ENCODE results near the gene ADRA1B. TPM values are rescaled to one million over a fixed set of nuclear protein-coding genes. Genes with fewer than 3 reads are reported as not detected.

The ADRA1B gene
- total and polyA plus RNA-seq, 10 of the 15 experiments (the other 5 are each of a cell fraction or from before 2014, with no cell fraction given): 0.04 TPM; not detected in 9

GRCh38 chr5:159969966-159970365 is 53.7 kb downstream of the ADRA1B start:
- FAIRE-seq: no peak
- Histone ChIP-seq H3K9me3 (replicated peaks; ENCODE audit: control insufficient read depth, insufficient read depth, low read length) (no peaks in the 10 kb centered on the region), H3K4me1 (ENCODE audit: control insufficient read depth, insufficient read depth, low read length) (no peaks in the 10 kb centered on the region), H3K4me3 (no peak overlapping the region), H3K27me3 (replicated peaks in 1 of 2; ENCODE audit: control insufficient read depth in 2 of 2, insufficient read depth in 2 of 2, low read length in 1 of 2) (peaks cover 10 to 20% of the 10 kb centered on the region in 2 experiments), H4K20me1 (ENCODE audit: control insufficient read depth, insufficient read depth) (no peaks in the 10 kb centered on the region), H3K27ac (ENCODE audit: control insufficient read depth, insufficient read depth) (no peak overlapping the region), H3K9ac (ENCODE audit: control insufficient read depth, insufficient read depth, low read length) (no peak overlapping the region), H2AFZ (ENCODE audit: control insufficient read depth, low read depth, low read length) (no peak overlapping the region), H3K36me3 (ENCODE audit: control insufficient read depth in 2 of 2, insufficient read depth in 2 of 2, low read length in 1 of 2) (no peaks in the 10 kb centered on the region), H3K79me2 (ENCODE audit: control insufficient read depth, insufficient read depth, low read length) (no peaks in the 10 kb centered on the region), H3K4me2 (ENCODE audit: control insufficient read depth, insufficient read depth) (no peak overlapping the region)
- DNase-seq (ENCODE audit: low read depth, low spot score): no peak
- TF ChIP-seq CHD2 (IDR thresholded peaks at IDR 0.05; ENCODE audit: borderline replicate concordance, low read depth, low read length) (no peak), HCFC1 (IDR thresholded peaks at IDR 0.05; ENCODE audit: low read length) (no peak), TCF12 (IDR thresholded peaks at IDR 0.05; ENCODE audit: low read depth, low read length) (no peak), SMC3 (IDR thresholded peaks at IDR 0.05; ENCODE audit: borderline replicate concordance, low read length) (no peak), JUND (IDR thresholded peaks at IDR 0.05; ENCODE audit: low read depth, low read length) (no peak), MTA3 (IDR thresholded peaks at IDR 0.05; ENCODE audit: borderline replicate concordance, low read length) (no peak)
- no peak for ATAC-seq
- in situ Hi-C loops (cut with MboI) (no loop called here), intact Hi-C loops (cut with micrococcal nuclease; ENCODE audit: unreplicated experiment) (loop anchor here (5.0 kb wide), 2 partner anchors 683 to 813 kb away; no protein-coding TSS in a partner anchor)
- CTCF ChIA-PET: interaction anchor here (0.6 to 0.9 kb wide), 2 partner anchors 50 to 532 kb away, joined by 3 read pairs; no protein-coding TSS in a partner anchor
- SMC1A ChIA-PET (ENCODE audit: uncharacterized antibody, unreplicated experiment): interaction anchor here (0.6 kb wide), 2 partner anchors 638 to 1192 kb away, joined by 3 to 5 read pairs; no protein-coding TSS in a partner anchor
- POLR2A ChIA-PET: no interaction called here
- BruUV-seq (replicated peaks): no TSS peak
- RAD21 ChIA-PET (ENCODE audit: unreplicated experiment): interaction anchor here (0.9 kb wide), 1 partner anchor 525 kb away, joined by 3 read pairs; no protein-coding TSS in a partner anchor

GRCh38 chr5:159971038-159971437 is 54.8 kb downstream of the ADRA1B start:
- no peak for DNase-seq (ENCODE audit: low read depth, low spot score)
- Histone ChIP-seq H3K27me3 (replicated peaks in 1 of 2; ENCODE audit: control insufficient read depth in 2 of 2, insufficient read depth in 2 of 2, low read length in 1 of 2) (peaks cover 10 to 20% of the 10 kb centered on the region in 2 experiments), H3K4me2 (ENCODE audit: control insufficient read depth, insufficient read depth) (no peak overlapping the region), H3K4me1 (ENCODE audit: control insufficient read depth, insufficient read depth, low read length) (no peaks in the 10 kb centered on the region), H3K9ac (ENCODE audit: control insufficient read depth, insufficient read depth, low read length) (no peak overlapping the region), H3K9me3 (replicated peaks; ENCODE audit: control insufficient read depth, insufficient read depth, low read length) (no peaks in the 10 kb centered on the region), H3K79me2 (ENCODE audit: control insufficient read depth, insufficient read depth, low read length) (no peaks in the 10 kb centered on the region), H4K20me1 (ENCODE audit: control insufficient read depth, insufficient read depth) (no peaks in the 10 kb centered on the region; the same call in 1 of the 2 replicates), H3K27ac (ENCODE audit: control insufficient read depth, insufficient read depth) (no peak overlapping the region), H3K4me3 (no peak overlapping the region), H3K36me3 (ENCODE audit: control insufficient read depth in 2 of 2, insufficient read depth in 2 of 2, low read length in 1 of 2) (no peaks in the 10 kb centered on the region), H2AFZ (ENCODE audit: control insufficient read depth, low read depth, low read length) (no peak overlapping the region)
- ChIA-PET CTCF (no interaction called here), SMC1A (ENCODE audit: uncharacterized antibody, unreplicated experiment) (no interaction called here), RAD21 (ENCODE audit: unreplicated experiment) (interaction anchor here (0.9 kb wide), 1 partner anchor 526 kb away, joined by 3 read pairs; no protein-coding TSS in a partner anchor), POLR2A (no interaction called here)
- WGBS (ENCODE audit: insufficient coverage, insufficient replicate concordance, low lambda C conversion rate, missing lambda C conversion rate): 54% methylated on average over 4 of the region's 4 CpGs
- intact Hi-C loops (cut with micrococcal nuclease; ENCODE audit: unreplicated experiment) (no loop called here), in situ Hi-C loops (cut with MboI) (no loop called here)
- BruUV-seq (replicated peaks): no TSS peak
- no peak for ATAC-seq
- no peak for FAIRE-seq
- no peak for TF ChIP-seq SMAD1 (IDR thresholded peaks at IDR 0.05; ENCODE audit: low read depth, partially characterized antibody)
- TF ChIP-seq IRF3 (IDR thresholded peaks at IDR 0.05): no peak
- TF ChIP-seq PAX8 (IDR thresholded peaks at IDR 0.05): no peak
- TF ChIP-seq ZNF592 (IDR thresholded peaks at IDR 0.05): no peak
- TF ChIP-seq ZSCAN29 (IDR thresholded peaks at IDR 0.05): no peak
- no peak for TF ChIP-seq MEF2A (IDR thresholded peaks at IDR 0.05; ENCODE audit: insufficient read depth, low read depth, low read length)
- TF ChIP-seq GABPA (IDR thresholded peaks at IDR 0.05; ENCODE audit: low read depth): no peak
- TF ChIP-seq IKZF1 (conservative IDR thresholded peaks at IDR 0.05): no peak
